DND-41 (cell line): ENCODE measurements around the gene THSD7A.

Source experiments
- ATAC-seq: fragments of 200-7000 bp; cut with Tn5 transposase; 3 replicates; pipeline ENCODE4 v1.9.1; 2021; ENCODE audit warnings: low read depth; ENCODE audit not compliant: insufficient read depth
- DNase-seq: peaks from one replicate; pipeline ENCODE4 v3.0.0-alpha.2; 2020
- H2AFZ ChIP-seq: 2 replicates; pipeline ENCODE4 v1.6.0; 2012; ENCODE audit warnings: low read depth, low read length
- H3K27ac ChIP-seq: 2 replicates; pipeline ENCODE4 v1.5.1; 2012; ENCODE audit warnings: low read length, inconsistent platforms
- H3K27me3 ChIP-seq: fragments of 200-600 bp; sonication (generic); 2 replicates; pipeline ENCODE4 v1.6.0; 2012; ENCODE audit warnings: low read length, mild to moderate bottlenecking, inconsistent platforms; ENCODE audit not compliant: insufficient read depth, poor library complexity
- H3K36me3 ChIP-seq: 2 replicates; pipeline ENCODE4 v1.5.1; 2012; ENCODE audit warnings: low read length, inconsistent platforms; ENCODE audit not compliant: insufficient read depth
- H3K4me1 ChIP-seq: 2 replicates; pipeline ENCODE4 v1.5.1; 2012; ENCODE audit warnings: mild to moderate bottlenecking, low read length; ENCODE audit not compliant: insufficient read depth
- H3K4me2 ChIP-seq: 2 replicates; pipeline ENCODE4 v1.6.0; 2012; ENCODE audit warnings: mild to moderate bottlenecking, moderate library complexity, low read length, inconsistent platforms; ENCODE audit not compliant: insufficient read depth
- H3K4me3 ChIP-seq, 2 experiments: fragments of 200-600 bp in 1 of 2; shearing (Covaris generic) in 1 of 2; 2 replicates each; pipeline ENCODE4 v1.5.1; 2012 to 2016; ENCODE audit warnings: inconsistent platforms in 2 of 2, low read length in 2 of 2, mild to moderate bottlenecking in 2 of 2, low read depth in 1 of 2, moderate library complexity in 1 of 2
- H3K79me2 ChIP-seq: 2 replicates; pipeline ENCODE4 v1.6.0; 2012; ENCODE audit warnings: low read length, inconsistent platforms; ENCODE audit not compliant: insufficient read depth
- H3K9ac ChIP-seq: 2 replicates; pipeline ENCODE4 v1.6.0; 2012; ENCODE audit warnings: low read depth, mild to moderate bottlenecking, inconsistent platforms, low read length, moderate library complexity
- H3K9me3 ChIP-seq: 2 replicates; pipeline ENCODE4 v1.5.1; 2012; ENCODE audit warnings: low read length, moderate library complexity, mild to moderate bottlenecking, inconsistent platforms; ENCODE audit not compliant: insufficient read depth, severe bottlenecking
- H4K20me1 ChIP-seq: 2 replicates; pipeline ENCODE4 v1.6.0; 2012; ENCODE audit warnings: low read length; ENCODE audit not compliant: insufficient read depth
- CTCF ChIP-seq: IDR thresholded peaks from 2 replicates; pipeline ENCODE4 v1.5.1; 2012; ENCODE audit warnings: borderline replicate concordance, low read length, moderate library complexity, mild to moderate bottlenecking; ENCODE audit not compliant: poor library complexity, severe bottlenecking; ENCODE audit errors: extremely low read depth
- EZH2 ChIP-seq: IDR thresholded peaks from 3 replicates; pipeline ENCODE4 v1.6.1; 2012; ENCODE audit warnings: borderline replicate concordance, low read depth, mild to moderate bottlenecking, moderate library complexity, low read length, inconsistent platforms; ENCODE audit not compliant: severe bottlenecking

Gene THSD7A

DNA sequence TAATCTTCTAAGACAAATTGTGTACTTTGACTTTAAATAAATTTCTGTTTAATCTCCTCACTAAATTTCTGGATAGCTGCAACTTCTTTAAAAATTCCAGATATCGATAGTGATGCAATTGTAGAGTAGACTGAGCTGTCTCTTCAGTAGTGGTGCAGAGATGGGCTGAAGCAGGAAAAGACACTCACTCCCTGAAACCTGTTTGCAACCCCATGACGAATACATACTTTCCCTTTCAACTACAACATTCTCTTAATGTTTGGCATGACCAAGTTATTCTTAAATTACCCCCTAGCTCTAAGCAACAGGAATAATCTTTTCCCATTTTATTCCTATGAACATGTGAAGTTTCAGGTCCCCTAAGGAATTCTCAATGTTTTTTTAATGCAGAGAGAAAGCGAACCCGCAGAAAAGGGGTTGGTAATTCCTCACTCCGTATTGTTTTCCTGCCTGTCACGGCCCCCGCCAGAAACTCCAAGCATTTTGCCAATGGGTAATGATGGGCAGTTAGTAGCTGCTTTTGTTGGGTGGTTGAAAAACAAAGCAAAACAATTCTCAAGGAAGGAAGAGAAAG lies 1.3 kb downstream of the THSD7A start:
- Histone ChIP-seq H3K9me3 (no peaks in the 10 kb centered on the region), H3K36me3 (no peaks in the 10 kb centered on the region), H3K9ac (no peak overlapping the region), H3K4me2 (no peak overlapping the region), H3K4me1 (peaks cover 9% of the 10 kb centered on the region; the same call in 1 of the 2 replicates), H3K27ac (no peak overlapping the region), H2AFZ (no peak overlapping the region), H3K79me2 (no peaks in the 10 kb centered on the region), H3K4me3 (no peak overlapping the region), H4K20me1 (no peaks in the 10 kb centered on the region), H3K27me3 (no peaks in the 10 kb centered on the region)
- no peak for TF ChIP-seq CTCF
- no peak for TF ChIP-seq EZH2
- no peak for DNase-seq
- ATAC-seq, result no peak

GRCh38 chr7:11829954-11830353 lies 2.0 kb downstream of the THSD7A start:
- Histone ChIP-seq H3K4me3 (no peak overlapping the region), H3K27me3 (no peaks in the 10 kb centered on the region), H3K9me3 (no peaks in the 10 kb centered on the region), H3K36me3 (no peaks in the 10 kb centered on the region), H3K9ac (no peak overlapping the region), H3K27ac (no peak overlapping the region), H2AFZ (no peak overlapping the region), H3K4me2 (no peak overlapping the region), H3K4me1 (peaks cover 9% of the 10 kb centered on the region; the same call in 1 of the 2 replicates), H4K20me1 (no peaks in the 10 kb centered on the region), H3K79me2 (no peaks in the 10 kb centered on the region)
- no peak for DNase-seq
- TF ChIP-seq EZH2, result no peak
- TF ChIP-seq CTCF, result no peak
- ATAC-seq, result no peak

DNA sequence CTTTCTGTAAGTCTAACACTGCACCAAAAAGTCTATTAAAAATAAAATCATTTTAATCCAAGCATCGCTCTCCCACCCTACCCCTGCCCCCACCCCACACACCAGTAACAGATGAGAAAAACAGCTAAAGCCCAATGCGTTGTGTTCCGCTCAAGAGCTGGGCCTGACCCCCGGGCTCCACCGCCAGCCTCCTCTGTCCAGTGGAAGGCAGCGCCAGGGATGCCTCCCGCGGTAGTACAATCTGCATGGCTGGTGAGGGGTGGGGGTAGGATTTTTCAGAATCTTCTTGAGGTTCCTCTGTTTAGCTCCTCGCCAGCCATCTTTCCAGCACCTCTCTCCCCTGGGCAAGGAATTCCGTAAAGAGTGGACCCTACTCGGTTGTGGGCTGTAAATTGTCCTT lies 12.1 kb downstream of the THSD7A start:
- ATAC-seq (no peak), DNase-seq (no peak)
- TF ChIP-seq EZH2, result no peak
- TF ChIP-seq CTCF, result no peak
- Histone ChIP-seq H3K36me3 (no peaks in the 10 kb centered on the region), H3K4me3 (no peak overlapping the region), H3K79me2 (no peaks in the 10 kb centered on the region), H3K27me3 (no peaks in the 10 kb centered on the region), H3K9ac (no peak overlapping the region), H3K4me2 (no peak overlapping the region), H3K9me3 (no peaks in the 10 kb centered on the region), H3K4me1 (no peaks in the 10 kb centered on the region), H3K27ac (no peak overlapping the region), H4K20me1 (no peaks in the 10 kb centered on the region), H2AFZ (no peak overlapping the region)

- Histone ChIP-seq H3K36me3 (no peaks in the 10 kb centered on the region), H4K20me1 (no peaks in the 10 kb centered on the region), H3K9ac (no peak overlapping the region), H3K27ac (no peak overlapping the region), H3K4me2 (no peak overlapping the region), H3K27me3 (no peaks in the 10 kb centered on the region), H3K4me1 (no peaks in the 10 kb centered on the region), H3K9me3 (no peaks in the 10 kb centered on the region), H3K4me3 (no peak overlapping the region), H3K79me2 (no peaks in the 10 kb centered on the region), H2AFZ (no peak overlapping the region)
- no peak for ATAC-seq
- TF ChIP-seq EZH2, result no peak
- no peak for TF ChIP-seq CTCF
- DNase-seq, result no peak
Measured at GRCh38 chr7:11819271-11819670, 12.7 kb downstream of the THSD7A start.
